Endothelial cell of umbilical vein (primary cell): Measurements from ENCODE around the gene ERLEC1. TPM values are rescaled to one million over a fixed set of nuclear protein-coding genes. Genes with fewer than 3 reads are reported as not detected.

Experiments used
- BruUV-seq: library from RNA; stranded (reverse); fragments of 400-500 nt; replicated peaks from 2 replicates; lab custom pipeline; 2021; lab: Mats Ljungman, UMichigan
- CTCF ChIA-PET: fragments of 300-600, 350-600 bp; sonication (Branson Sonifier 250); formaldehyde crosslinking; loops from one replicate; lab custom pipeline; 2021; ENCODE audit warnings: antibody characterized with exemption, inconsistent platforms; lab: Charles Lee
- POLR2A ChIA-PET: fragments of 300-600, 350-600 bp; sonication (Branson Sonifier 250); formaldehyde crosslinking; loops from one replicate; lab custom pipeline; 2021; ENCODE audit warnings: antibody characterized with exemption, inconsistent platforms; lab: Charles Lee
- DNase-seq: peaks from one replicate; pipeline ENCODE4 v3.0.0-alpha.2; 2011; ENCODE audit warnings: low read depth, low spot score
- FAIRE-seq: peaks from 2 replicates; lab custom pipeline; 2011; peaks lifted over from hg19 to GRCh38; lab: Jason Lieb, UNC
- H2AFZ ChIP-seq: 2 replicates; pipeline ENCODE4 v1.6.0; 2012; ENCODE audit warnings: low read depth, low read length, control low read depth, inconsistent platforms
- H3K27ac ChIP-seq: 2 replicates; pipeline ENCODE4 v1.5.1; 2011; ENCODE audit warnings: low read depth, mild to moderate bottlenecking, control low read depth, low read length, moderate library complexity; ENCODE audit not compliant: insufficient read depth
- H3K27me3 ChIP-seq, 2 experiments: 2 replicates each; pipeline versions ENCODE4 v1.6.0 to v1.6.1; 2011; ENCODE audit warnings: low read length in 2 of 2, mixed read lengths in 1 of 2; ENCODE audit not compliant: control insufficient read depth in 2 of 2, insufficient read depth in 2 of 2
- H3K36me3 ChIP-seq, 2 experiments: 2 replicates in 1 of 2; 3 replicates in 1 of 2; pipeline ENCODE4 v1.5.1; 2011; ENCODE audit warnings: low read length in 2 of 2, mild to moderate bottlenecking in 1 of 2, moderate library complexity in 1 of 2; ENCODE audit not compliant: control insufficient read depth in 2 of 2, insufficient read depth in 2 of 2; ENCODE audit errors: extremely low read depth in 1 of 2
- H3K4me1 ChIP-seq: 3 replicates; pipeline ENCODE4 v1.5.1; 2011; ENCODE audit warnings: mild to moderate bottlenecking, low read length; ENCODE audit not compliant: control insufficient read depth, insufficient read depth; ENCODE audit errors: extremely low read depth
- H3K4me2 ChIP-seq: 2 replicates; pipeline ENCODE4 v1.6.1; 2011; ENCODE audit warnings: low read length, control low read depth, mixed read lengths; ENCODE audit not compliant: insufficient read depth
- H3K4me3 ChIP-seq, 3 experiments: fragments of 200-600 bp in 1 of 3; sonication (generic), shearing (Covaris generic) in 1 of 3; replicated peaks in 1 of 3; 2 replicates each; pipeline ENCODE4 v1.5.1; 2011 to 2016; ENCODE audit warnings: control low read depth in 3 of 3, low read length in 3 of 3, mild to moderate bottlenecking in 2 of 3, inconsistent platforms in 1 of 3, low read depth in 1 of 3, moderate library complexity in 1 of 3; ENCODE audit not compliant: insufficient read depth in 1 of 3
- H3K79me2 ChIP-seq: 2 replicates; pipeline ENCODE4 v1.6.0; 2012; ENCODE audit warnings: low read length, inconsistent platforms; ENCODE audit not compliant: control insufficient read depth, insufficient read depth
- H3K9ac ChIP-seq: replicated peaks from 2 replicates; pipeline ENCODE3; 2011; ENCODE audit warnings: low read length, control low read depth; ENCODE audit not compliant: insufficient read depth; ENCODE audit errors: extremely low read depth
- H3K9me1 ChIP-seq: replicated peaks from 3 replicates; pipeline ENCODE4 v1.6.0; 2011; ENCODE audit warnings: mild to moderate bottlenecking, low read length; ENCODE audit not compliant: control insufficient read depth, insufficient read depth; ENCODE audit errors: extremely low read depth
- H3K9me3 ChIP-seq: replicated peaks from 2 replicates; pipeline ENCODE4 v1.5.1; 2012; ENCODE audit warnings: low read length, inconsistent platforms; ENCODE audit not compliant: control insufficient read depth, insufficient read depth
- H4K20me1 ChIP-seq: replicated peaks from 2 replicates; pipeline ENCODE3; 2011; ENCODE audit warnings: mild to moderate bottlenecking, low read length; ENCODE audit not compliant: control insufficient read depth, insufficient read depth; ENCODE audit errors: extremely low read depth
- CTCF ChIP-seq, 2 donors: IDR thresholded peaks; 1 replicate in 1 of 2; 2 replicates in 1 of 2; pipeline ENCODE4 v1.5.1; 2011; ENCODE audit warnings: low read length in 2 of 2, mild to moderate bottlenecking in 2 of 2, moderate library complexity in 2 of 2, control low read depth in 1 of 2, inconsistent platforms in 1 of 2, low read depth in 1 of 2; ENCODE audit not compliant: insufficient read depth in 1 of 2; ENCODE audit errors: extremely low read depth in 1 of 2
- FOS ChIP-seq: IDR thresholded peaks from 2 replicates; pipeline ENCODE4 v1.6.1; 2011; ENCODE audit warnings: mild to moderate bottlenecking, low read length, moderate library complexity, borderline replicate concordance; ENCODE audit not compliant: insufficient read depth
- JUN ChIP-seq: IDR thresholded peaks from 2 replicates; pipeline ENCODE4 v1.6.1; 2011; ENCODE audit warnings: borderline replicate concordance, low read depth; ENCODE audit not compliant: insufficient read length, insufficient read depth
- MAX ChIP-seq: IDR thresholded peaks from 2 replicates; pipeline ENCODE4 v1.6.1; 2011; ENCODE audit not compliant: insufficient read depth, insufficient read length
- dilution Hi-C: fragments of 300-500 bp; cut with MboI; formaldehyde crosslinking; loops from one replicate; pipeline ENCODE4 v1.15.0; 2019; ENCODE audit warnings: low sequenced_read_pairs; ENCODE audit not compliant: extremely low pct_ligation_motif_present
- intact Hi-C: fragments of 100-400 bp; cut with micrococcal nuclease; formaldehyde crosslinking; loops from one replicate; pipeline ENCODE4 v1.10.0; 2022
- polyA plus RNA-seq, 4 experiments: library from polyadenylated mRNA; depleted of rRNA in 3 of 4; stranded (reverse) in 3 of 4; unstranded in 1 of 4; fragments of >200 nt; gene quantifications; 2 replicates each; pipeline versions ENCODE4 v1.2.1 to v1.2.3, GENCODE V29; 2011 to 2012; ENCODE audit warnings: missing spikeins in 1 of 4
- total RNA-seq: library from RNA; stranded (reverse); gene quantifications from 2 replicates; pipeline ENCODE4 v1.2.3, GENCODE V29; 2021

The ERLEC1 gene
- total and polyA plus RNA-seq, 2 donors (not counting 3 experiments of a cell fraction or from before 2014, with no cell fraction given) = 23.1 to 37.6 TPM

- CTCF ChIA-PET = interaction anchor here (1.0 to 2.7 kb wide), 9 partner anchors 9 to 937 kb away, joined by 3 to 13 read pairs (median 5); partner anchors contain the start of genes ASB3 and ERLEC1
- intact Hi-C loops = loop anchor here (1.0 kb wide), 1 partner anchor 18 kb away; the partner anchor contains the start of gene ASB3
- H3K27ac ChIP-seq = peak overlapping the region; percentile 65
Measured at GRCh38 chr2:53768242-53768542, 18.7 kb upstream of the ERLEC1 start.

GRCh38 chr2:53769318-53769945 is 17.4 kb upstream of the ERLEC1 start:
- TF ChIP-seq CTCF (IDR thresholded peaks at IDR 0.05; ENCODE audit: extremely low read depth in 1 of 2, insufficient read depth in 1 of 2, low read depth in 1 of 2, low read length in 2 of 2) = no peak
- TF ChIP-seq MAX = no peak
- no peak for TF ChIP-seq FOS
- FAIRE-seq = no peak
- Histone ChIP-seq H3K79me2 (peaks cover 30% of the 10 kb centered on the region), H3K9ac (no peak overlapping the region), H3K9me1 (no peaks in the 10 kb centered on the region), H3K27me3 (no peaks in the 10 kb centered on the region), H3K27ac (no peak overlapping the region), H3K36me3 (no peaks in the 10 kb centered on the region), H2AFZ (no peak overlapping the region), H3K4me1 (peaks cover 12% of the 10 kb centered on the region), H3K4me3 (no peak overlapping the region), H4K20me1 (no peaks in the 10 kb centered on the region), H3K9me3 (no peaks in the 10 kb centered on the region), H3K4me2 (no peak overlapping the region)
- dilution Hi-C loops (no loop called here), intact Hi-C loops (no loop called here)
- BruUV-seq = no TSS peak
- no peak for DNase-seq
- POLR2A ChIA-PET = no interaction called here
- CTCF ChIA-PET = interaction anchor here (0.6 to 2.7 kb wide), 3 partner anchors 13 to 1331 kb away, joined by 3 to 13 read pairs (median 5); partner anchors contain the start of genes ASB3 and ERLEC1

More at GRCh38 chr2:53768242-53768542, 18.7 kb upstream of the ERLEC1 start:
- Histone ChIP-seq H3K4me3 (peak overlapping the region; percentile 63 to 85 (median 78)), H3K9me3 (no peaks in the 10 kb centered on the region), H4K20me1 (no peaks in the 10 kb centered on the region), H3K9ac (peak overlapping the region; percentile 91), H3K27me3 (no peaks in the 10 kb centered on the region), H3K79me2 (peaks cover 28% of the 10 kb centered on the region), H2AFZ (peak overlapping the region; percentile 97), H3K36me3 (peaks cover 0 to under 1% of the 10 kb centered on the region in 2 experiments), H3K9me1 (no peaks in the 10 kb centered on the region), H3K4me2 (peak overlapping the region; percentile 81), H3K4me1 (peaks cover 12% of the 10 kb centered on the region)
- DNase-seq (no peak), FAIRE-seq (peak; percentile 12)
- dilution Hi-C loops = no loop called here
- POLR2A ChIA-PET = interaction anchor here (2.2 kb wide), 1 partner anchor 18 kb away, joined by 8 read pairs; the partner anchor contains the start of genes ASB3 and ERLEC1
- TF ChIP-seq JUN = no peak
- no TSS peak for BruUV-seq
